HUES48 (cell line): ENCODE data around the gene HSPG2.

Source experiments
- H3K27ac ChIP-seq: one replicate; pipeline ENCODE4 v1.7.0; 2013; ENCODE audit warnings: low read depth, low read length, inconsistent platforms
- H3K27me3 ChIP-seq: 2 replicates; pipeline ENCODE4 v1.6.1; 2013; ENCODE audit warnings: mild to moderate bottlenecking, low read length; ENCODE audit not compliant: control insufficient read depth, insufficient read depth
- H3K36me3 ChIP-seq: 2 replicates; pipeline ENCODE4 v1.6.1; 2013; ENCODE audit warnings: low read length; ENCODE audit not compliant: control insufficient read depth, insufficient read depth
- H3K4me1 ChIP-seq: 2 replicates; pipeline ENCODE4 v1.6.1; 2013; ENCODE audit warnings: mild to moderate bottlenecking, low read length; ENCODE audit not compliant: control insufficient read depth, insufficient read depth
- H3K4me3 ChIP-seq: 2 replicates; pipeline ENCODE4 v1.5.1; 2013; ENCODE audit warnings: mild to moderate bottlenecking, low read depth, low read length
- H3K9ac ChIP-seq: 2 replicates; pipeline ENCODE4 v1.6.1; 2013; ENCODE audit warnings: mild to moderate bottlenecking, low read depth, low read length, moderate library complexity
- H3K9me3 ChIP-seq: 2 replicates; pipeline ENCODE4 v1.6.1; 2013; ENCODE audit warnings: low read length; ENCODE audit not compliant: control insufficient read depth, insufficient read depth

Gene HSPG2

DNA sequence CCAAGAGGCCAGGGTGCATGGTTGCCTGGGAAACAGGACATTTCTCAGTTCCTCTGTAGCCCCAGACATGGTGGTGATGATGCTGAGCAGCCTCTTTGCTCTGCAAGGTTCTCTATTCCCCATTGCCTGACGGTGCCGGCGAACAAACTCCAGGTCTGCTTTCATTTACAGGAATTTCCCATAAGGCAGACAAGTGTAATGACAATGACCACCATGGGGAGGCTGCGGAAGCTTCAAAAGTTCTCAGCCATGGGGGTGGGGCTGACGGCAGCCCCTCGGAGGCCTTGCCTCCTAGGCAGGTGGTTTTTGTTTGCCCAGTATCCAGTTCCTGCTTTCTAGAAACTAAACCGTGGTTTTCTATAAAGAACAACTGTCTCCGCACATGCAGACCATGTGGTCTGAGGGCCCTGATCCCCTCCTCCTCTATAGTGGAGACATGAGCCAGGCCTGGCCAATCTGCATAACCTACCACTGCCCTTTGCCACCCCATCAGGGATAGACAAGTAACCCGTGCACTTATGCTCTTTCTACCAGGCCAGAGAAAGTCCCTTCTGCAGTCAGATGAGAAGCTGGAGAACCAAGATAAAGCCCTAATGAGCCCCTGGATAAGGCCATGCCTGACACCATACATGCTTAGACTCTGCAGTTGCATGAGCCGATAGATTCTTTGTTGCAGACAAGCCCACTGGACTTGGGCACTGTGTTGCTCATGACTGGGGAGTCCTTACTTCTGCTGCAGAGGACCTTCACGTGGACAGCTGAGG is 71.0 kb downstream of the HSPG2 start:
- peaks cover 29% of the 10 kb centered on the region for H3K36me3 ChIP-seq
- H3K4me1 ChIP-seq = peaks cover 14% of the 10 kb centered on the region
- H3K27me3 ChIP-seq = no peaks in the 10 kb centered on the region

DNA sequence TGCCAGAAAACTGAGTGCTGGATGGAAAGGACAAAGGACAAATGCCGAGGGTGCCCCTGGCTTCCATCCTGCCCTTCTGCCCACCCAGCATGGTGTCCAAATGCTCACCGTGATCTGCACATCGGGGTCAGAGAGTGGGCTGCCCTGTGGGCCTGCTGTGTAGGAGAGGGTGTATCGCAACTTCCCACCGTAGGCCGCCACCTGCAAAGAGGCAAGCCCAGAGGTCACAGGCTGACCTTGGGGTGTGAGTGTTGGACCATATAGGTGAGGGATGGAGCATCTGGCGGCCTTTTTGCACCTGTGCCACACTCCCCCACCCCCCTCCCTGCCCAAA is 71.5 kb downstream of the HSPG2 start:
- peak overlapping the region; percentile 57 for H3K27ac ChIP-seq
- peaks cover 14% of the 10 kb centered on the region for H3K4me1 ChIP-seq
- H3K9me3 ChIP-seq = no peaks in the 10 kb centered on the region
- no peak overlapping the region for H3K4me3 ChIP-seq
- H3K36me3 ChIP-seq = peaks cover 35% of the 10 kb centered on the region
- H3K9ac ChIP-seq = no peak overlapping the region
- H3K27me3 ChIP-seq = no peaks in the 10 kb centered on the region

More for the DNA sequence above, 71.0 kb downstream of the HSPG2 start:
- H3K4me3 ChIP-seq = no peak overlapping the region
- no peaks in the 10 kb centered on the region for H3K9me3 ChIP-seq
- H3K9ac ChIP-seq = no peak overlapping the region
- H3K27ac ChIP-seq = peak overlapping the region; percentile 57

DNA sequence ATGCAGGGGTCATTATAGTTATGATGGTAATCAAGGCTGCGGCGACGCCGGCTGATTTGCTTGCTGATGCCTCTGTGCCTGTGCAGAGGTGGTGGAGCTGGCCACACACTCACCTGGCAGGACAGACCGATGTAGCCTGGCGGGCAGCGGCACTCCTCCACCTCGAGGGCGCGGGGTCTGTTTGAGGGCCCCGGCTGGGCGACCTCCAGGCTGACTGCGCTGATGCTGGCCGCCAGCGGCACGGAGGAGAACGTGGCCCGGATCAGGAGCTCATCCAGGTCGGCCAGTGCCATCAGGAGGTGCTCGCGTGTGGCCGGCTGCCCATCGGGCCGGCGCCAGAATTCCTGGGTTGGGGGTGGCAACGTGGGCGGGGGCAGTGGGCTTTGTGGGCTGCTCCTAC is 72.4 kb downstream of the HSPG2 start:
- no peaks in the 10 kb centered on the region for H3K9me3 ChIP-seq
- H3K36me3 ChIP-seq = peaks cover 41% of the 10 kb centered on the region
- no peaks in the 10 kb centered on the region for H3K27me3 ChIP-seq
- peaks cover 14% of the 10 kb centered on the region for H3K4me1 ChIP-seq
- H3K27ac ChIP-seq = no peak overlapping the region
- no peak overlapping the region for H3K9ac ChIP-seq
- H3K4me3 ChIP-seq = no peak overlapping the region

DNA sequence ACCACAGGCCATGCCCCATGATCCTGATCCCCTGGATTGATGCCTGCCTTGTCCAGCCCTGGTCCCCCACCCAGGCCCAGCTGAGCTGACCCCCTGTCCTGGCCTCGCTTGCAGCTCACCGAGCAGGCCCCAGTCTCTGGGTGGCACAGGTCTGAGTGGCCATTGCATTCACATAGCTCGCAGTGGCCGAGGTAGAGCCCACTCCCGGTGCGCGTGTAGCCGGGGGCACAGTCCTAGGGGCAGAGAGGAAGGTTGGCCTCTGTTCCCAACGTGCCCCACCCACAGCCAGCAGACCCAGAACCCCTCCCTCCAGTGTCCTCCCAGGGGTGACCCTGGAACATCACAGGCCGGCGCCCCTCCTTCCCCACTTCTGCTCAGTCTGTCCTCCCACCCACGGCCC is 73.1 kb downstream of the HSPG2 start:
- Histone ChIP-seq H3K4me3 (no peak overlapping the region), H3K36me3 (peaks cover 48% of the 10 kb centered on the region), H3K4me1 (peaks cover 14% of the 10 kb centered on the region), H3K27me3 (no peaks in the 10 kb centered on the region), H3K9ac (no peak overlapping the region), H3K27ac (no peak overlapping the region), H3K9me3 (no peaks in the 10 kb centered on the region)

DNA sequence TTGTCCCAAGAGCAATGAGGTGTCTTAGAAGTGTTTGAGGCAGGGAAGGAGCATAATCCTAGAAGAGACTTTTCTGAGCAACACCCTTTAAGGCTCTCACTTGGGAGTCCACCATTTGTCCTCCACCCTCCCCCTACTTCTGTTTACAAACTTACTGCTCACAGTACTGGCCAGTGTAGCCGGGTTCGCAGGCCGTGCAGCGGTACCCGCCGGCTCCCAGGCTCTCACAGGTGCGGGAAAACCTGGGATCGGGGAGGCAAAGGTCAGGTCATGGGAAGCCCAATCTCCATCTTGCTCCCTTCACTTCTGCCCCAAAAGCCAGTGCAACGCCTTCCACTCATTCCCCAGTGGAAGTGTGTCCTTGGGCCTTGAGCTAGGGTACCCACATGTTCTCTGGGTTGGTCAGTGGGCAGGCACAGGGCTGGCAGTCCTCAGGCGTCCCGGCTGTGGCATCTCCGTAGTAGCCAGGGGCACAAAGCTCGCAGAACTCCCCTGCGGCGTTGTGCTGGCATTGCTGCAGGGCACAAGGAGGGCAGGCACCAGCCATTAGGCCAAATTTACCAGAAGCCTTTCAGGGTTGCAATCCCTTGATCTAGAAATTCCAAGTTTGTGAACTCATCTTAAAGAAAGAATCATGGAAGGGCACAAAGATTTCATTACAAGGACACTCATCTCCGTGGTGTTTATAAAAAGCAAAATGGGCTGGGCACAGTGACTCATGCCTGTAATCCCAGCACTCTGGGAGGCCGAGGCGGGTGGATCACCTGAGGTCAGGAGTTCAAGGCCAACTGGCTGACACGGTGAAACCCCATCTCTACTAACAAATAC is 75.3 kb downstream of the HSPG2 start:
- no peaks in the 10 kb centered on the region for H3K27me3 ChIP-seq
- H3K27ac ChIP-seq = no peak overlapping the region
- peaks cover 58% of the 10 kb centered on the region for H3K36me3 ChIP-seq
- no peaks in the 10 kb centered on the region for H3K9me3 ChIP-seq
- no peak overlapping the region for H3K4me3 ChIP-seq
- H3K4me1 ChIP-seq = peaks cover 14% of the 10 kb centered on the region
- H3K9ac ChIP-seq = no peak overlapping the region

DNA sequence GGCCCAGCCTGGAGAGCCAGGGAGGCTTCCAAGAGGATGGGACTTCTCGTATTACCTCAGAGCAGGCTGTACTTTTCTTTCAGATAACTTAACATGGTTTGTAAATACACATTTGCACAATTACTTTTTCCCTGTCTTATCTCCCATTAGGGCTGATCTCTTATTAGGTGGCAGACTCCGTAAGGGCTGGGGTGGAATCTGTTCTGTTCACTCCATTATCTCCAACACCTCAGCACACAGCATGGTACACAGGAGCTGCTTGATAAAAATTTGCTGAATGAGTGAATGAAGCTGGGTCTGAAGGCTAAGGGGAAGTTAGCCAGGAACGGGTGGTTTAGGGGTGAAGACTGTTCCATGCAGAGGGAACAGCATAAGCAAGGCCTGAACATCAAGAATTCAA is 76.1 kb downstream of the HSPG2 start:
- Histone ChIP-seq H3K27me3 (no peaks in the 10 kb centered on the region), H3K36me3 (peaks cover 65% of the 10 kb centered on the region), H3K9ac (no peak overlapping the region), H3K4me1 (peaks cover 7% of the 10 kb centered on the region), H3K9me3 (no peaks in the 10 kb centered on the region), H3K4me3 (no peak overlapping the region), H3K27ac (no peak overlapping the region)

DNA sequence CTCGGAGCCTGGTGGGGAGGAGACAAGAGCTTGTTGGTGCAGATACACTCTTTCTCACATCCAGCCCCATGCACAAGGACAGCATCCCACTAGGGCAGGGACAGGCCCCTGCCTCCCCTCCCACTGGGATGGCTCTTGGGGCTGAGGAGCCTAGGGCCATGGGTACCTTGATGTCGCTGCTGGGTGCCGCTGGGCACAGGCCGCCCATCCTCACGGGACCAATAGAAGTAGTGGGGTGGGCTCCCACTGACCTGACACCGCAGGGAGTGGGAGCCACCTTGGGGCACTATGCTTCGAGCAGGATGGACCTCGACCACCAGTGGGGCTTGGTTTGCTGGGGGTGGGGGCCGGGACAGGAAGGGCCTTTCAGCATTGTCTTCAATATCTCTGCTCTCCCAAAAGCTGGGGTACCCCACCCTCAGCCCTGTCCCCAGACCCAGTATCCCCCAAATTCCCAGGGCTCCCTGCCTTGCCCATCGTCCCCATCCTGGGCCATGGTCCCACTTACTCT is 77.4 kb downstream of the HSPG2 start:
- H3K27ac ChIP-seq = no peak overlapping the region
- H3K36me3 ChIP-seq = peaks cover 66% of the 10 kb centered on the region
- no peaks in the 10 kb centered on the region for H3K9me3 ChIP-seq
- no peak overlapping the region for H3K9ac ChIP-seq
- no peaks in the 10 kb centered on the region for H3K4me1 ChIP-seq
- H3K4me3 ChIP-seq = no peak overlapping the region
- H3K27me3 ChIP-seq = no peaks in the 10 kb centered on the region

DNA sequence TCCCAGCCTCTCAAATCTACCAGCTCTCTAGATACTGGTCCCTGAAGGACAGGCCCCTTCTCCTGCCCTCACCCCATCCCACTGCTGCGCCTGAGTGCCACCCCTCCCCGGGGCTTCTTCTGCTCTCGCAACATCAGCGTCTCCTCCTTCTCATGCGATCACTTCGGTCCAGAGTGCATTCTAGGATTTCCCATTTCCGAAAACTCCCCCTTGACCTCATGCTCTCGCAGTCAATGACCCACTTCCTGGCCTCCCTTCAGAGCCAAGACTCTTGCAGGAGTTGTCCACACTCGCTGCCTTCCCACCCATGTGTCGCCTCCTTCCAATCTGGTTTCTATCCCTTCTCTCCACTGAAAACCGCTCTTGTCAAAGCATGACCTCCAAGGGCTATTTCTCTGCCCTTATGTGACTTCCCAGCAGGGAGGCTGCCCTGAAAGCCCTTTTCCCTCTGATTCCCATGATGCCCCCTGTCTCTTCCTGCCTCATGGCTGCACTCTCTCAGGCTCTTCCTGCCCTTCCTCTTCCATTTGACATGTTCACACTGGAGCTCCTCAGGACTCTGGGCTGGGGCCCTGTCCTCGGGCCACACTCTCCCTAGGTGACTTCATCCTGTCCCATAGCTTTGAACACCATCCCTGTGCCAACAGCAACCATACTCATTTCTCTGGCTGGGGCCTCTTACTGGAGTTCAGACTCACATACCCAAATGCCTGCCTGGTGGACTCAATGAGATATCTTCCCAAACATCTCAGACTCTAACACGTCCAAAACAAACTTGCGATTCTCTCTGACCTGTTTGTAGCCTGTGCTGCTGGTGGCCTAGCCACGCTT is 79.1 kb downstream of the HSPG2 start:
- Histone ChIP-seq H3K9me3 (no peaks in the 10 kb centered on the region), H3K9ac (no peak overlapping the region), H3K4me3 (no peak overlapping the region), H3K27ac (no peak overlapping the region), H3K27me3 (no peaks in the 10 kb centered on the region), H3K4me1 (no peaks in the 10 kb centered on the region), H3K36me3 (peaks cover 72% of the 10 kb centered on the region)

DNA sequence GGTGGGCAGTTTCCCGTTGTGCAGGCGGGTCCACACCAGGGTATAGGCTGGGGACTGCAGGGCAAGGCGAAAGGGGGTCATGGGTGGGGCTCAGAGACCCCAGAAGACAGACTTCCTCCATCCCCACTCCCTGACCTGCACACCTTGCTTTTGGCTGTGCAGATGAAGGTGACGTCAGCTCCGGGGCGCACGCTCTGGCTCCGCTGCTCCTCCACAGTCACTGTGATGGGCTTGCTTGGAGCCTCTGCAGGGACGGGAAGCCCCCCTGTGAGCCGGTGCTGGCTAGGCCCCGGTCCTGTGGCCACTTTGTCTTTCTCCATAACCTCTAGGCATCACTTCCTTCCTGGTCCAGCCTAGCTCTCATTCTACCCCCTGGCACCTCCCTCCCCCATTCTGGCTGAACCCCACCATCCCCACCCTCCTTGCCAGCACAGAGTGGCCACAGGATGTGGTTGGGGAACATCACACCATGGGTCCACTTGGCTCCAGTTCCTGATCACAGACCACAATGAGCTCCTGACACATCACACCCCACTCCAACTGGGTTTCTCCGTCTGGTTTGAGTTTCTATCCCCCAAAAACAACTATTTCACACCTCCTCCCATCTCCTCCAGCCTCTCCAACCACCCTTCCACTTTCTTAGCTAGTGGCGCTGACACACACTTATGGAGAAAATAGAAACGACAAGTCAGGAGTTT is 79.8 kb downstream of the HSPG2 start:
- no peaks in the 10 kb centered on the region for H3K9me3 ChIP-seq
- no peaks in the 10 kb centered on the region for H3K27me3 ChIP-seq
- no peak overlapping the region for H3K4me3 ChIP-seq
- H3K36me3 ChIP-seq = peaks cover 79% of the 10 kb centered on the region
- no peak overlapping the region for H3K9ac ChIP-seq
- no peaks in the 10 kb centered on the region for H3K4me1 ChIP-seq
- H3K27ac ChIP-seq = no peak overlapping the region

DNA sequence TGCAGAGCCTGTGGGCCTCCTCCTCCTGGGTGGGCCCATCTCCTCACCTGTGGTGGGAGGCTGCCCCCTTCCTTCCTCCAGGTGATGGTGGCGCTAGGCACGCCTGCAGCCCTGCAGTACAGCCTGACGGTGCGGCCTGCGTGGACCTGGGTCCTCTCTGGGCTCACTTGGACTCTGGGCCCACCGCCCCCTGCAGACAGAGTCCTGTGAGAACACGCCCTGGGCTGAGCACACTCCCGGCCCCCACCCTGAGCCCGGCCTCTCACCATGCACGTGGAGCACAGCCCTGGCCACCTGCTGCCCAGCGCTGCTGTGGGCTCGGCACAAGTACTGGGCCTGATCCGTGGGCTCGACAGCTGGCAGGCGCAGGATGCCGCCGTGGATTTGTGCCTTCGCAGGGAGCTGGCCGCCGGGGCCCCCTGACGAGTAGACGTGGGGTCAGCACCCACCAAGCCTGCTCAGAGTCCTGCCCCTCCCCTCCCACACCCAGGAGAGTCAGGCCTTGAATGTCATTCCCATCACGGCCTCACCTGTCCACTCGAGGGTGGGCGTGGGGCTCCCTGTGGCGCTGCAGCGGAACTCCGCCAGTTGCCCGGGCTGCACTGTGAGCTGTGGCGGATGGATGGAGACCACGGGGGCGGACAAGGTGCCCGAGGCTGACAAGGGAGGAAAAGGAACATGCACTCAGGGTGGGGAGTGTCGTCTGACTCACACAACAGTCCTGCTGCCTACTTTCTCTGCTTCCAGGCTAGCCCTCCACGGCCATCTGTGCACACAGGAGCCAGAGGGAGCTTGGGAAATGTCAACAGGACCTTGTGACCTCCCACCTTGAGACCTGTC is 81.6 kb downstream of the HSPG2 start:
- no peaks in the 10 kb centered on the region for H3K9me3 ChIP-seq
- H3K27ac ChIP-seq = no peak overlapping the region
- no peaks in the 10 kb centered on the region for H3K27me3 ChIP-seq
- H3K4me3 ChIP-seq = no peak overlapping the region
- no peaks in the 10 kb centered on the region for H3K4me1 ChIP-seq
- H3K9ac ChIP-seq = no peak overlapping the region
- peaks cover 75% of the 10 kb centered on the region for H3K36me3 ChIP-seq
